Measurements from ENCODE around the gene CLTB. TPM values are rescaled to one million over a fixed set of nuclear protein-coding genes. Genes with fewer than 3 reads are reported as not detected.
A peak's percentile ranks its signal among the peaks of the same experiment; 100 is the strongest.

Gene CLTB
- total and polyA plus RNA-seq, 10 of the 15 experiments (the other 5 are each of a cell fraction or from before 2014, with no cell fraction given): 1.6 to 52.8 (median 36.9) TPM

GRCh38 chr5:176415952-176416924 lies at the start of gene CLTB (continued):
- TF ChIP-seq ZNF687 (IDR thresholded peaks at IDR 0.05): peak; percentile 65; the same call in 1 of the 2 replicates
- no peak for TF ChIP-seq IRF4 (IDR thresholded peaks at IDR 0.05; ENCODE audit: low read depth, low read length)
- TF ChIP-seq NR2F1 (conservative IDR thresholded peaks at IDR 0.05): peak; percentile 93
- TF ChIP-seq PRDM15 (CRISPR knock-in tag; IDR thresholded peaks at IDR 0.05): peak; percentile 57; the same call in 1 of the 2 replicates
- peak; percentile 57; the same call in 1 of the 2 replicates for TF ChIP-seq ZNF24 (IDR thresholded peaks at IDR 0.05)
- TF ChIP-seq SIN3A (IDR thresholded peaks at IDR 0.05; ENCODE audit: low read depth, low read length): 0 out of 2 replicates have a peak, but pooled peaks have one; percentile 53
- no peak for TF ChIP-seq WRNIP1 (IDR thresholded peaks at IDR 0.05; ENCODE audit: borderline replicate concordance, low read depth, low read length)
- TF ChIP-seq NR2C1 (IDR thresholded peaks at IDR 0.05): peak; percentile 32; the same call in 1 of the 2 replicates
- TF ChIP-seq ESRRA (IDR thresholded peaks at IDR 0.05; ENCODE audit: low read length): no peak
- peak; percentile 91 for TF ChIP-seq TCF12 (IDR thresholded peaks at IDR 0.05; ENCODE audit: low read depth, low read length)
- TF ChIP-seq TCF3 (IDR thresholded peaks at IDR 0.05; ENCODE audit: borderline replicate concordance, insufficient read depth, low read depth, low read length): peak; percentile 93
- TF ChIP-seq NFIC (IDR thresholded peaks at IDR 0.05; ENCODE audit: low read depth, low read length): no peak
- TF ChIP-seq TAF1 (IDR thresholded peaks at IDR 0.05; ENCODE audit: borderline replicate concordance, low read depth, low read length): 0 out of 2 replicates have a peak, but pooled peaks have one; percentile 29
- TF ChIP-seq POLR2AphosphoS5 (IDR thresholded peaks at IDR 0.05; ENCODE audit: low read length): peak; percentile 45; the same call in 1 of the 2 replicates
- TF ChIP-seq PAX8 (IDR thresholded peaks at IDR 0.05): no peak
- no peak for TF ChIP-seq ZBTB4 (CRISPR knock-in tag; IDR thresholded peaks at IDR 0.05)

All from GM12878 (cell line).